GM23338 (cell line): Measurements from ENCODE around the gene LRRC47.

Source experiments
- CTCF ChIP-seq, 2 experiments: fragments of 200-600 bp in 1 of 2; sonication (generic) in 1 of 2; conservative IDR thresholded peaks; 2 replicates each; pipeline versions ENCODE4 v1.5.1 to v1.6.1; 2016 to 2017; ENCODE audit warnings: antibody characterized with exemption in 2 of 2, low read depth in 2 of 2, mild to moderate bottlenecking in 2 of 2, moderate library complexity in 1 of 2
- EZH2 ChIP-seq: fragments of 200-600 bp; sonication (generic); IDR thresholded peaks from one replicate; pipeline ENCODE4 v1.8.0; 2017; ENCODE audit warnings: antibody characterized with exemption, mild to moderate bottlenecking, low read depth; ENCODE audit not compliant: unreplicated experiment

- TF ChIP-seq EZH2 (no peak), CTCF (conservative IDR thresholded peaks at IDR 0.05; ENCODE audit: low read depth in 2 of 2) (no peak)
Measured at GRCh38 chr1:3744646-3745045, 51.7 kb downstream of the LRRC47 start.
